ENCODE measurements around the gene RAB15. TPM values are rescaled to one million over a fixed set of nuclear protein-coding genes. Genes with fewer than 3 reads are reported as not detected.

The RAB15 gene
- total RNA-seq, 2 donors from 2014 or later, result 3.2 to 7.8 TPM

DNA sequence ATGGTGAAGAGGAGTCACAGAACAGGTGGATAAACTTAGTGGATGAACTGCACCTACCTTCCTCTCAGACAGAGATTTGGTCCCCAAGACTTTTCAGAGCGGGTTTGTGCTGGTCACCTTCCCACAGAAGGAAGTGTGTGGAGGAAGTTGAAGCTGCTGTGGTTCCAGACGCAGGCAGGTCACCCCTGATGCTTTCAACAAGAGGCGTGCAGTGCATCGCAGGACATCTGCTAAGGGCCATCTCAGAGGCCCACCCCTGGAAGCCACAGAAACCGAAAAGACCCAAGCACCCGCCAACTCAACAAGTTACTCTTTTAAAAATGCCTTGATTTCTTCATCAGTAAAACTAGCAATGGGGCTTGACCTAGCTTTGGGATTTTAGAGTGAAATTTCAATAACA lies 28.6 kb downstream of the RAB15 start:
- TF ChIP-seq, protein P1, sequence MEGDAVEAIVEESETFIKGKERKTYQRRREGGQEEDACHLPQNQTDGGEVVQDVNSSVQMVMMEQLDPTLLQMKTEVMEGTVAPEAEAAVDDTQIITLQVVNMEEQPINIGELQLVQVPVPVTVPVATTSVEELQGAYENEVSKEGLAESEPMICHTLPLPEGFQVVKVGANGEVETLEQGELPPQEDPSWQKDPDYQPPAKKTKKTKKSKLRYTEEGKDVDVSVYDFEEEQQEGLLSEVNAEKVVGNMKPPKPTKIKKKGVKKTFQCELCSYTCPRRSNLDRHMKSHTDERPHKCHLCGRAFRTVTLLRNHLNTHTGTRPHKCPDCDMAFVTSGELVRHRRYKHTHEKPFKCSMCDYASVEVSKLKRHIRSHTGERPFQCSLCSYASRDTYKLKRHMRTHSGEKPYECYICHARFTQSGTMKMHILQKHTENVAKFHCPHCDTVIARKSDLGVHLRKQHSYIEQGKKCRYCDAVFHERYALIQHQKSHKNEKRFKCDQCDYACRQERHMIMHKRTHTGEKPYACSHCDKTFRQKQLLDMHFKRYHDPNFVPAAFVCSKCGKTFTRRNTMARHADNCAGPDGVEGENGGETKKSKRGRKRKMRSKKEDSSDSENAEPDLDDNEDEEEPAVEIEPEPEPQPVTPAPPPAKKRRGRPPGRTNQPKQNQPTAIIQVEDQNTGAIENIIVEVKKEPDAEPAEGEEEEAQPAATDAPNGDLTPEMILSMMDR (IDR thresholded peaks at IDR 0.05), result no peak
- Histone ChIP-seq H3K4me3 (no peak overlapping the region), H3K36me3 (peaks cover 13% of the 10 kb centered on the region), H3K27ac (no peak overlapping the region), H3K9me3 (no peaks in the 10 kb centered on the region), H3K4me1 (ENCODE audit: control insufficient read depth in 1 of 2, low read depth in 2 of 2) (no peaks in the 10 kb centered on the region), H3K27me3 (replicated peaks; ENCODE audit: insufficient read depth) (no peaks in the 10 kb centered on the region)
- DNase-seq (ENCODE audit: low spot score) (no peak), ATAC-seq (ENCODE audit: insufficient number of reproducible peaks, low FRiP score, low read depth) (no peak)

DNA sequence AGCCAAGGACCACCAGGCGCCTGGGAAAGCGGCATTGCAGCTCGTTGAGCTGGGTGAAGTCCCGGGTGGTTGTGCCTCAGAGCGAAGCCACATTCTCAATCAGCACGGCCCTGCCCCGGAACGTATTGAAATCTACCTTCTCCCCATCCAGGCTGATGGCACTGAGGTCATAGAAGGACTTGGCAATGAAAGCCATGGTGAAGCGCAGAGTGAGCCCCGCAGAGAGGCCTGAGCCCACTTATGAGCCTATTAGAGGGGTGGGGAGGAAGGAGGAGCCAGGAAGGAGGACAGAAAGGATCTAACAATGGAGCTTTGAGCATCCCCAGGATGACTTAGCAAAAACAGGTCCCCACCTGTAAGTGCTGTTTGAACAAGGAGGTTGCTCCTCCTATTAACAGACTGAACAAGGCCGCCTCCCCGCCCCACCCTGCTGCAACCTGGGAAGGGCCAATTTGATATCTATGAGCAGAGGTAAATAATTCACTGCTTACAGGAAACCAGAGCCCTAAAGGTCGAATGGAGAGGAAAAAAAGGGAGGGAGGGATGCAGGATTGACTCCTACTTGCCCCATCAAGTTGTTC lies 29.5 kb downstream of the RAB15 start, which contains the start of gene GPX2:
Gene GPX2 (minus strand): TSS at position 215 of the 581 bp plus-strand sequence. CDS start 19 bp downstream, at position 196.
- no peak within 1 kb of the TSS for H3K4me3 ChIP-seq
- no peaks in the 10 kb centered on the region for H3K9me3 ChIP-seq
- H3K4me1 ChIP-seq (ENCODE audit: control insufficient read depth in 1 of 2, low read depth in 2 of 2), result no peaks in the 10 kb centered on the region
- ATAC-seq (ENCODE audit: insufficient number of reproducible peaks, low FRiP score, low read depth) (no peak), DNase-seq (ENCODE audit: low spot score) (no peak)
- H3K36me3 ChIP-seq, result peaks cover 13% of the 10 kb centered on the region
- no peaks in the 10 kb centered on the region for H3K27me3 ChIP-seq (replicated peaks; ENCODE audit: insufficient read depth)
- H3K27ac ChIP-seq, result no peak within 1 kb of the TSS
- TF ChIP-seq, protein P1 (IDR thresholded peaks at IDR 0.05), result no peak

DNA sequence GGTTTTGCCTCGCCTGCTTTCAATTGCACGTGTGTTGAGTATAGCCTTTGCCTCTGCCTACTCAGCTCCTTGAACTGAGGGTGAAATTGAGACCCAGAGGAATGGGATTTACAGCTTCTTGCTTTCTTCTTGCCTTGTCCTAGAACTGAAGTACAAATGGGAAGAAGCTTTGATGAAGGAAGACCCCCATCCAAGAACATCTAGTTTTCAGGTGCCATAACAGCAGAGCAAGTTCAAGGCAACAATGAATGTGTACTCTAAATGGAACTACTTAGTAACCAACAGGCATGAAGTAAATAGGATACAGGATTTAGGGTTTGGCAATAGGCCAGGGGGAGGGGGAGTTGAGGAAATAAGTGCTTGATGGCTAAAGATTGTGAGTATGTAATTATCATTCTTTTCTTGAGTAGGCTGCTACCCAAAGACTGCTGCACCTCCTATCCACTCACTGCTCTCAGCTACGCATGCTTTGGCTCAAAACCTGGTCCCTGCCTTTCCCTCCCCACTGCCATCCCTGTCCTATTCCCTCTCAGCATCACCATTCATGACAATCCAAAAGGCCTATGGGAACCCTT lies 31.7 kb downstream of the RAB15 start:
- H3K27ac ChIP-seq, result no peak overlapping the region
- no peaks in the 10 kb centered on the region for H3K27me3 ChIP-seq (replicated peaks; ENCODE audit: insufficient read depth)
- DNase-seq (ENCODE audit: low spot score) (no peak), ATAC-seq (ENCODE audit: insufficient number of reproducible peaks, low FRiP score, low read depth) (no peak)
- H3K36me3 ChIP-seq, result peaks cover 13% of the 10 kb centered on the region
- H3K9me3 ChIP-seq, result no peaks in the 10 kb centered on the region
- H3K4me1 ChIP-seq (ENCODE audit: control insufficient read depth in 1 of 2, low read depth in 2 of 2), result peaks cover 3 to 21% of the 10 kb centered on the region in 2 donors
- TF ChIP-seq, protein P1 (IDR thresholded peaks at IDR 0.05), result no peak
- no peak overlapping the region for H3K4me3 ChIP-seq

DNA sequence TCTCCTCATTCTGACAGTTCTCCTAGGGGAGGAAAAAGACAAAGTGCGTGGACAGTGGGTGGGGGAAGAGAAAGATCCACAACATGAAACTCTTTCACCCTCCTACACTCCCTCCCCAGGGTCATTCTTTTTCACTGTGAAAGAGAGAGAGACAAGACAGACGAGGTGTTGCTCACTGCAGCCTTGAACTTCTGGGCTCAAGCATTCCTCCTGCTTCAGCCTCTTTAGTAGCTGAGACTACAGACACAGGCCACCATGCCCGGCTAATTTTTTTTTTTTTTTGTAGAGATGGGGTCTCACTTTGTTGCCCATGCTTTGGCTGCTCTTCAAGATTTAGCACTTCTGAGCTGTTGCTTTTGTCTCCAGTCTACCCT lies 32.3 kb downstream of the RAB15 start:
- Histone ChIP-seq H3K27ac (no peak overlapping the region), H3K36me3 (peaks cover 13% of the 10 kb centered on the region)
- TF ChIP-seq, protein P1 (IDR thresholded peaks at IDR 0.05), result no peak

DNA sequence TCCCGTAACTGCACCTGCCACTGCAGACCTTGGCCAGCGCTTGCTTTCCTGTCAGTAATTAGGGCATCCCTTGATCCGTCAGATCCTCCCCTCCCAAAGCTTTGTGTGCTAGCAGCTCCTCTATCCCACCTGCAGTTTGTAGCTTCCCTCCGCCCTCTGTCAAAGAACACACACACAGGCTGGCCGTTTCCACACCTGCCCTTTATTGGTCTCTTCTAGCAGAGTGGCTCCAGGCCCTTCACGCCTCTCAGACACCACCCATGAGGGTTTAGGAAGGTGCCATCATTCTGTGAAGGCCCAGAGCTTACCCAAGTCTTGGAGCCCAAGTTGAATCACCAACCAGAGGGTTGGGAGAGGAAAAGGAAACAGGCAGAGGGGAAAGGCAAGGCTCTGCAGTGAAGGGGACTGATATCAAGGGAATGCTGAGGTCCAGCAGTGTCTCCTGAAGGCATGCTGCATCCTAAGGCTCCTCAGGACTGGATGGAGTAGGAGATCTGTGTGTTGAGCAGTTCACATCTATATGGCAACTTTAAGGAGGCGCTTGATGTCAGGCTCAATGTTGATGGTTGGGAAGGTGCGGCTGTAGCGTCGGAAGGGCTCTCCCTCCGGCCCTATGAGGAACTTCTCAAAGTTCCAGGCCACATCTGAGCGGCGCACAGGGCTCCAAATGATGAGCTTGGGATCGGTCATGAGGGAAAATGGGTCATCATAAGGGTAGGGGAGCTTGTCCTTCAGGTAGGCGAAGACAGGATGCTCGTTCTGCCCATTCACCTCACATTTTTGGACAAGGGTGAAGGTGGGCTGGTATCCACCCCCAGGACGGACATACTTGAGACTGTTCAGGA lies 32.9 kb downstream of the RAB15 start:
- Histone ChIP-seq H3K4me3 (no peak overlapping the region), H3K9me3 (no peaks in the 10 kb centered on the region), H3K27me3 (replicated peaks; ENCODE audit: insufficient read depth) (no peaks in the 10 kb centered on the region), H3K36me3 (peaks cover 13% of the 10 kb centered on the region), H3K4me1 (ENCODE audit: control insufficient read depth in 1 of 2, low read depth in 2 of 2) (peaks cover 11 to 31% of the 10 kb centered on the region in 2 donors), H3K27ac (no peak overlapping the region)
- ATAC-seq (ENCODE audit: insufficient number of reproducible peaks, low FRiP score, low read depth), result no peak
- TF ChIP-seq, protein P1 (IDR thresholded peaks at IDR 0.05), result no peak
- DNase-seq (ENCODE audit: low spot score), result no peak

More for the DNA sequence above, 32.3 kb downstream of the RAB15 start:
- no peak for DNase-seq (ENCODE audit: low spot score)
- Histone ChIP-seq H3K27me3 (replicated peaks; ENCODE audit: insufficient read depth) (no peaks in the 10 kb centered on the region), H3K9me3 (no peaks in the 10 kb centered on the region), H3K4me1 (ENCODE audit: control insufficient read depth in 1 of 2, low read depth in 2 of 2) (peaks cover 5 to 25% of the 10 kb centered on the region in 2 donors), H3K4me3 (no peak overlapping the region)
- ATAC-seq (ENCODE audit: insufficient number of reproducible peaks, low FRiP score, low read depth), result no peak

Measured in thoracic aorta (tissue), 2 donors.